Body of pancreas (tissue), 4 donors: ENCODE data around the gene MAP4K4. TPM values are rescaled to one million over a fixed set of nuclear protein-coding genes. Genes with fewer than 3 reads are reported as not detected.

Source experiments
- ATAC-seq: fragments of 150-250 bp; one replicate; pipeline ENCODE4 v1.9.1; 2016
- DNase-seq, 4 donors: peaks; one replicate each; pipeline ENCODE4 v3.0.0-alpha.2; 2019
- H3K27ac ChIP-seq, 4 donors: fragments of 200-600 bp; sonication (generic); 1 replicate in 3 of 4; 2 replicates in 1 of 4; pipeline versions ENCODE4 v1.5.1 to v1.6.1; 2016 to 2019; ENCODE audit warnings: mild to moderate bottlenecking in 1 of 4, mixed read lengths in 1 of 4, moderate library complexity in 1 of 4
- H3K27me3 ChIP-seq, 2 donors: fragments of 200-600 bp; sonication (generic); one replicate each; pipeline ENCODE4 v1.6.0; 2016; ENCODE audit warnings: mild to moderate bottlenecking in 1 of 2
- H3K36me3 ChIP-seq, 2 donors: fragments of 200-600 bp; sonication (generic); replicated peaks in 1 of 2; 2 replicates each; pipeline ENCODE4 v1.5.1; 2016; ENCODE audit warnings: low read depth in 2 of 2; ENCODE audit not compliant: insufficient read depth in 1 of 2
- H3K4me1 ChIP-seq: fragments of 200-600 bp; sonication (generic); one replicate; pipeline ENCODE4 v1.6.0; 2016
- H3K4me3 ChIP-seq, 2 donors: fragments of 200-600 bp; sonication (generic); 1 replicate in 1 of 2; 2 replicates in 1 of 2; pipeline ENCODE4 v1.5.1; 2016 to 2019
- H3K9me3 ChIP-seq, 3 donors: fragments of 200-600 bp; sonication (generic); 1 replicate in 2 of 3; 2 replicates in 1 of 3; pipeline ENCODE4 v1.5.1; 2016
- POLR2A ChIP-seq, 3 donors: fragments of 450-650 bp; IDR thresholded peaks; one replicate each; pipeline ENCODE4 v1.6.1; 2016; ENCODE audit warnings: antibody characterized with exemption in 3 of 3, mild to moderate bottlenecking in 2 of 3
- WGBS, 2 donors: methylation state at CpG; one replicate each; pipeline ENCODE4 v1.1.5; 2017; 5-methylcytosine and 5-hydroxymethylcytosine counted together
- intact Hi-C: fragments of 100-400 bp; cut with DNase I; formaldehyde crosslinking; loops from one replicate; pipeline ENCODE4 v1.15.1; 2023
- total RNA-seq, 2 donors: library from RNA; depleted of rRNA; stranded (reverse); fragments of >200 nt; gene quantifications; one replicate each; pipeline ENCODE4 v1.1.0, GENCODE V29; 2016
- TF ChIP-seq, protein P1 (sequence below), 7 experiments: fragments of 450-650 bp in 4 of 7; fragments of 200-600 bp in 3 of 7; sonication (generic) in 3 of 7; IDR thresholded peaks; one replicate each; pipeline ENCODE4 v1.5.1; 2016 to 2019; ENCODE audit warnings: antibody characterized with exemption in 7 of 7

MAP4K4 gene
- total RNA-seq, 2 donors from 2014 or later: 22.1 to 25.1 TPM

- TF ChIP-seq POLR2A (IDR thresholded peaks at IDR 0.05): no peak
- TF ChIP-seq, protein P1, sequence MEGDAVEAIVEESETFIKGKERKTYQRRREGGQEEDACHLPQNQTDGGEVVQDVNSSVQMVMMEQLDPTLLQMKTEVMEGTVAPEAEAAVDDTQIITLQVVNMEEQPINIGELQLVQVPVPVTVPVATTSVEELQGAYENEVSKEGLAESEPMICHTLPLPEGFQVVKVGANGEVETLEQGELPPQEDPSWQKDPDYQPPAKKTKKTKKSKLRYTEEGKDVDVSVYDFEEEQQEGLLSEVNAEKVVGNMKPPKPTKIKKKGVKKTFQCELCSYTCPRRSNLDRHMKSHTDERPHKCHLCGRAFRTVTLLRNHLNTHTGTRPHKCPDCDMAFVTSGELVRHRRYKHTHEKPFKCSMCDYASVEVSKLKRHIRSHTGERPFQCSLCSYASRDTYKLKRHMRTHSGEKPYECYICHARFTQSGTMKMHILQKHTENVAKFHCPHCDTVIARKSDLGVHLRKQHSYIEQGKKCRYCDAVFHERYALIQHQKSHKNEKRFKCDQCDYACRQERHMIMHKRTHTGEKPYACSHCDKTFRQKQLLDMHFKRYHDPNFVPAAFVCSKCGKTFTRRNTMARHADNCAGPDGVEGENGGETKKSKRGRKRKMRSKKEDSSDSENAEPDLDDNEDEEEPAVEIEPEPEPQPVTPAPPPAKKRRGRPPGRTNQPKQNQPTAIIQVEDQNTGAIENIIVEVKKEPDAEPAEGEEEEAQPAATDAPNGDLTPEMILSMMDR (IDR thresholded peaks at IDR 0.05): no peak
- intact Hi-C loops: no loop called here
- no peaks in the 10 kb centered on the region for H3K27me3 ChIP-seq
- no peak overlapping the region for H3K4me3 ChIP-seq
- no peaks in the 10 kb centered on the region for H3K36me3 ChIP-seq
- H3K4me1 ChIP-seq: no peaks in the 10 kb centered on the region
- ATAC-seq (no peak), DNase-seq (no peak)
- no peaks in the 10 kb centered on the region for H3K9me3 ChIP-seq
- WGBS, 2 donors: 66 to 79% methylated on average over 2 of the region's 2 CpGs
- H3K27ac ChIP-seq: no peak overlapping the region
These were observed 22.0 kb upstream of the MAP4K4 start for GRCh38 chr2:101675512-101675911.

GRCh38 chr2:101676674-101677073 lies 20.8 kb upstream of the MAP4K4 start:
- 84 to 94% methylated on average over 2 of the region's 2 CpGs for WGBS, 2 donors
- intact Hi-C loops: no loop called here
- Histone ChIP-seq H3K27me3 (no peaks in the 10 kb centered on the region), H3K4me3 (no peak overlapping the region), H3K9me3 (no peaks in the 10 kb centered on the region), H3K27ac (no peak overlapping the region), H3K36me3 (no peaks in the 10 kb centered on the region), H3K4me1 (no peaks in the 10 kb centered on the region)
- ATAC-seq (no peak), DNase-seq (no peak)
- no peak for TF ChIP-seq POLR2A (IDR thresholded peaks at IDR 0.05)
- TF ChIP-seq, protein P1 (IDR thresholded peaks at IDR 0.05): no peak

- Histone ChIP-seq H3K4me1 (no peaks in the 10 kb centered on the region), H3K27ac (no peak overlapping the region), H3K9me3 (no peaks in the 10 kb centered on the region), H3K36me3 (no peaks in the 10 kb centered on the region), H3K27me3 (no peaks in the 10 kb centered on the region), H3K4me3 (no peak overlapping the region)
- no peak for ATAC-seq
- intact Hi-C loops: no loop called here
- no peak for TF ChIP-seq POLR2A (IDR thresholded peaks at IDR 0.05)
- TF ChIP-seq, protein P1 (IDR thresholded peaks at IDR 0.05): no peak
- DNase-seq: no peak
- WGBS, 2 donors: 0 to 22% methylated on average over 1 of the region's 1 CpG
These were observed 19.8 kb upstream of the MAP4K4 start for GRCh38 chr2:101677658-101678057.

GRCh38 chr2:101678379-101678778 lies 19.1 kb upstream of the MAP4K4 start:
- Histone ChIP-seq H3K27me3 (no peaks in the 10 kb centered on the region), H3K4me1 (no peaks in the 10 kb centered on the region), H3K27ac (no peak overlapping the region), H3K9me3 (no peaks in the 10 kb centered on the region), H3K4me3 (no peak overlapping the region), H3K36me3 (no peaks in the 10 kb centered on the region)
- 87 to 99% methylated on average over 3 of the region's 3 CpGs for WGBS, 2 donors
- intact Hi-C loops: no loop called here
- TF ChIP-seq, protein P1 (IDR thresholded peaks at IDR 0.05): no peak
- TF ChIP-seq POLR2A (IDR thresholded peaks at IDR 0.05): no peak
- ATAC-seq: no peak
- no peak for DNase-seq

- TF ChIP-seq POLR2A (IDR thresholded peaks at IDR 0.05): no peak
- TF ChIP-seq, protein P1 (IDR thresholded peaks at IDR 0.05): no peak
- no peaks in the 10 kb centered on the region for H3K36me3 ChIP-seq
- H3K4me3 ChIP-seq: no peak overlapping the region
- no peak overlapping the region for H3K27ac ChIP-seq
- H3K27me3 ChIP-seq: no peaks in the 10 kb centered on the region
- H3K4me1 ChIP-seq: no peaks in the 10 kb centered on the region
- no peaks in the 10 kb centered on the region for H3K9me3 ChIP-seq
- DNase-seq (no peak), ATAC-seq (no peak)
- intact Hi-C loops: no loop called here
- WGBS, 2 donors: 81% methylated on average over 8 of the region's 8 CpGs
These were observed 18.3 kb upstream of the MAP4K4 start for GRCh38 chr2:101679037-101679726.
